Hypothalamus (tissue), 51 donors: ENCODE data around the gene CLRN3.

Source experiments
- DNase-seq, 51 donors: peaks; one replicate each; lab custom pipeline; 2025; lab: John Stamatoyannopoulos, UW

The CLRN3 gene

GRCh38 chr10:127904311-127905000 is 11.7 kb upstream of the CLRN3 start:
- no peak for DNase-seq

- DNase-seq, result no peak
Observed at GRCh38 chr10:127903789-127904188, 11.0 kb upstream of the CLRN3 start.

DNA sequence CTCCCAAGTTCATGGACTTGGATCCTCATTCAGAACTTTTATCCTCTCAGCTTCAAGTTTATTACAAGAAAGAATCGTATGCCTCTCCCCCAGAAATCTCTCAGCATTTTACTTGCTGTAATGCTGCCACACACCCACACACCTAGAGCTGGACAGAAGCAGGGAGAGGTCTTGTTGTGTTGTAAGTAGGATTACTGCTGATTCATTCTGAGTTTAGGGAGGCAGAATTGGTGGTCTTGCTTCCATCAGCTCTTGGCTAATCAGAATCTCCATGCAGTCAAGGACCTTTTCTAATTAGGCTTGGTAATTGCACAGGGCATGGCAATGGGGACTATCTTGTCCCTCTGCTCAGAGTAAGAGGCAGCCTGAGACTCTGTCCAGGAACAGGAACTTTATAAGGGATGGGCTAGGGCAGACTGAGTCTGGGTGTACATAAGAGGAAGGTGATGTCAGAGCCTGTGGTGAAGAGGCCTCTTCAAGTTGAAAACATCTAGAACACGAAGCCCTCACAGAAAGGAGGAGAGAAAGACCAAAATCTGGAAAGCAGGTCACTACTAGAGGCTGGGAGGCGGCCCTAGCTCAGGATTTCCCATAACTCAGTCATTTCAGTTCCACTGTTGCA is 7.1 kb upstream of the CLRN3 start:
- no peak for DNase-seq

DNA sequence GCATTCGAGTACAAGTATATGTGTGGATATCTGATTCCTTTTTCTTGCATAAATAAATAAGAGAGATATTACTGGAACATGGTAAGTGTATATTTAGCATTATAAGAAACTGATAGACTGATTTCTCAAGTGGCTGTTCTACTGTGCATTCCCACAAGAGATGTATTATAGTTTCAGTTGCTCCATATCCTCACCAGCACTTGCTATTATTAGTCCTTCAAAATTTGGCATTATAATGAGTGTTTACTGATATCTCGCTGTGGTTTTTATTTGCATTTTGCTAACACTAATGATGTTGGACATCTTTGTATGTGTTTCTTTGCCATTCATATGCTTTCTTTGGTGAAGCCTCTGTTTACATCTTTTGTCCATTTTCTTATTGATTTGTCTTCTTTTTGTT is 4.4 kb upstream of the CLRN3 start:
- no peak for DNase-seq

DNA sequence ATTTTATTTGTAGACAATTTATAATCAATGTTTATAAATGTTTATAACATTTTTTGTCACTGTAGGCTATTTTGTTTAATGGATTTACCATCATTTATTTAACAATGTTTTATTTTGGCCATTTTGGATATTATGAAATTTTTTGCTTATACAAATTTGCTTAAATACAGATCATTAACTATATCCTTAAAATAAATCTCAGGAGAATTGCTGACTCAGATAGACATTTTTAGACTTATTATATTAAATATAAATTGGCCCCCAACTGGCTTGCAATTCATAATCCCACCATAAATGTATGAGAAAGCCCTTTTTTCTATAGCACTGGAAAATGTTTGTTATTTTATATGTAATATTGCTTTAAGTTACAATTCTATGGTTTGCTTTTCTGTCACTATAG is 3.8 kb upstream of the CLRN3 start:
- DNase-seq, result no peak

- no peak for DNase-seq
Observed at GRCh38 chr10:127894146-127894545, 1.4 kb upstream of the CLRN3 start.

DNA sequence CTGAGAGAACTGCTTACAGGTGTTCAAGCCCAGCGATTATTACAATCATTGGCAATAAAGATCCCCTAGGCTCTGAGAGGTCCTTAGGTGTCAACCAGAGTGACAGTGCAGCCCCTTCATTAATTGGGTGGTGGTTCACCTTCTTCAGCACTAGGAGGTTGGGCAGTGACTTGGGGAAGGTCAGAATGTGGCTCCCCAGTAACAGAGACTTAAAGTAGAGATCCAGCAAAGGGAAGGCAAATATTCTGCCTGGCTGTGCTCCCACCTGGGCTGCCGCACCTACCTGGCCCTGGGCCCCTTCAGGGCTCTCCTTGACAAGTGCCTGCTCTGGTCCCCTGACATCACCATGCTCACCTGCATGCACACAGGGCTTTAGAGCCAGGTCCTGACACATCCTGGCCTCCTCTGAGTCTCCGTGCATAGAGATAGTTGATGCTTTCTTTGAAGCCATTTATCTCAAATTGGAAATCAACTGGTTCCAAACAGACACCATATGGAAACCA is 1.9 kb downstream of the CLRN3 start:
- no peak for DNase-seq

DNA sequence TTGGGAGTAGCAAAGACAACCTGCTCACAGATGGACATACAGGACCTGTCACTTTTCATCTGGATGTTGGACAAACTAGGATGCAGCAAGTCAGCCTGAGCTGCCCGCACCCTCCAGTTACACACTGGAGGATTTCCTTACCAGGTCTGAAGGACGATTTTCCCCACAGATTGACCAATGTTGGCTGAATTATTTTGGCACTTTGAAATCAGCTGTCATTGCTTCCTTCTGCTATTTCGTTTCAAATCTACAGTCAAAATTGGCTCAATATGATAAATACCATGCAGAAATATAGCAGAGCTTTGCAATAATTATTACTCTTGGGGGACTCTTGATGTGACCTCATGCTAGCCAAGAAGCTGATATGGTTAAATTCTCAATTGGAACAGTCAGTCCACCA is 2.5 kb downstream of the CLRN3 start:
- no peak for DNase-seq

DNA sequence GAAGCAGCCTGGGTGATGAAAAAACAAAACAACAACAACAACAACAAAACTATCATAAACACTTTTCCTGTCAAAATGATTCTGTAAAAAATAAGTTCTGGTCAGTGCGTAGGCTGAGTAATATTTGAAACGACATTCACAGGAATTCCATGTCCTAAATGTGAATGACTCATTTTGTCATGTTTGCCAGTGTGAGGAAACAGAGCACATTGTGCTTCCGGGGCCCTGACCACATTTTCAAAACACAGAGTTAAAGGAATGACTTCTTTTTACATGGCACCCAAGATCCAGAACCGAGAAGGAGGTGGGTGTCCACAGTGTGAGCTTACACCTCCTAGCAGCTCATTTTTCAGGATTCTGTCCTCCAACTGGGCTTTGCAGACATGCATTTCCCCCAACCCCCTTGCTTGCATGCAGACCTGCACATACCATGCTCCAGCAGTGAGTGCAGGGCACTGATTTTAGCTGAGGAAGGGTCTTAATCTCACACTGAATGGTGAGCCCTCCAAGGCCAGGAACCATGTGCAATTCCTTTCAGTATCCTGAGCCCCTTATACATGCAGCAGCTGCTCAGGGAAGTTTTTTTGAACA is 3.0 kb downstream of the CLRN3 start:
- no peak for DNase-seq

GRCh38 chr10:127888521-127889312 is 4.0 kb downstream of the CLRN3 start:
- DNase-seq, result no peak

GRCh38 chr10:127887541-127888415 is 5.0 kb downstream of the CLRN3 start:
- DNase-seq, result no peak

DNA sequence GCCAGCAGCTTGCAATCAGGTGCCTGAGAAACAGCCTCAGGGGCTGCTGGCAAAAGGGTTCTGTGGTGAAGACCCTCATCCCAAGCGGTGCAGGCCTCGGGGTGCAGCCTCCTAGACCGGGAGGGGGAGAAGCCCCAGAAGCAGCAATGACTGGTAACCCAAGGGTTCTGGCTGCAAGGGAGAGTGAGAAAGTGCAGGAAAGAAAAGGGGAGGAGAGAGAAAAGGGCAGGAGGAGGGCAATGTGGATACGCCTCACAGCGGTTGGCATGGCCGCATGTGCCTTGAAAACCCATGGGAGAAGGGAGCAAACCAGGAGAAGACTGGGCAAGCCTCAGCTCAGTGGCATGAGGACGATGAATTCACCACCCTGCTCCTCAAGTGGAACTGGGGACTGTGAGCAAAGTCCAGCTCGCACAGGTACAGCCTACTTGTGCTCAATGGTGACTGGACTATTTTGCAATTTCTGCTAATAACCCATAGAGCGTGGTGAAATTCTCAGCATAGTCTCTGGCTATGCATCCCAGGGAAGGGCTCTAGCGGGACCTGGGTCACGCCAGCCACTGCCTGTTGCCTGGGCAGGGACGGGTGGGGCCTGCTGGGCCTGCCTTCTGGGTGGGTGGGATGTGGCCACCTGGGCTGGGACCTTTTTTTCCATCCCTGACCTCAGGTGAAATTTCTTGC is 6.2 kb downstream of the CLRN3 start:
- DNase-seq, result no peak

DNA sequence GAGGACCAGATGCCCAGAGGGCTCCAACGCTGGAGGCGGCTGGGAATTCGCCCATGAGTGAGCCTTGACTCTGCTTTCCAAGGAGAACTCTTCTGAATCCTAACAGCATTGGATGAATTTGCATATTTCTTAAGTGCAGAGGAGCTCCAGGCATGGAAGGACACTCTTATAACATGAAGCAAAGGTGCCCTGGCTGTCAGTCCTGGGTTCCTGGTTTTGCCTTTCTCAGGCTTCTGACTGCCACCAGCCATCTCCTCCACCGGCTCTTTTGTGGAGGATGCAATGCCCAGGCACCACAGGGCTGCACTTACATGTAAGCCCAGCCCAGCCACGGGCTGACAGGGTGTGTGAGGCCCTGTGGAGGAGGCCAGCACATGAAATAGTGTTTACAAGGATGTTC is 8.2 kb downstream of the CLRN3 start:
- no peak for DNase-seq

DNA sequence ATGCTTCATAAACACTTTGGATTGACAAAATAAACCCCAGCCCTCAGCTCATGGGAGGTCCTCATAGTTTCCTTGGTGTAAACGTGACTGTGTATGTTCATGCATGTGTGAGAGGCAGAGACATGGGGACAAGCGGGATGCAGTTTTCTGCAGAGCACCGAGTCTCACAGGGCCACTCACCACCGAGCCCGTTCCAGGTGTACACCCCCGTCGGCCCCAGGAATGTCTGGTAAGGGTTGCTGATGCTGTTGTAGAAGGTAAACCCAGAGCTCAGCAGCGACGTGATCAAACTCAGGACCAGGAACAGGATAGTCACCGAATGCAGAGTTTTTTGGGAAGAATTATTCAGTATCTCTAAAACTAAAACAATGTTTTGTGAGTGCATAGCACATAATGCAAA is 9.2 kb downstream of the CLRN3 start:
- no peak for DNase-seq

DNA sequence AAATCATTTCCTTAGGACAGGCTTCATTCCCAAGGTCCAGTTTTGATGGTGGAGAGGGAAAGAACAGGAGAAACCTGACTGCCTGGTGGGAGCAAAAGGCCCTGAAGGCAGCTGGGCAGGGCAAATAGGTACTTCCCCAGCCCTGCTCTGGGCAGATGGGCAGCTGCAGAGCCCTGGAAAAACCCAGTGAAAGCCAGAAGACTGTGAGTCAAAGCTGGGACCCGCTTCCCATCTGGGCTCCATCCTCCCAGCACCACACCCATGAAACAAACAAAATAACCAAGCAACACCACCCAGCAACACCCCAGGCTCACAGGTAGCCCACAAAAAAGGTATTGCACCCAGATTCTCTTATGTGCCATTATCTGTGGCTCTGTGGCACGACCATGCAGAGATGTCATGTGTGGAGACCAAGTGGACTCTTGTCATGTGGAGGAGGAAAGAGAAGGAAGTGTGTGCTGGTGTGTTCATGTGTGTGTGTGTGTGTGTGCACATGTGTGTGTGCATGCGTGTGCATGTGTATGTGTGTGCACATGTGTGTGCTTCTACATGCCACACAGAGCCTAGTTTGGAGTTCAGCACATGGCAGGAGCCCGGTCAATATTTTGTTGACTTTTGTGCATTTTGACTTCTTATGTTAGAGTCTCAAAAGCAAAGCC is 9.8 kb downstream of the CLRN3 start:
- DNase-seq, result no peak

GRCh38 chr10:127882391-127882790 is 10.3 kb downstream of the CLRN3 start:
- no peak for DNase-seq

GRCh38 chr10:127881262-127881661 is 11.5 kb downstream of the CLRN3 start:
- no peak for DNase-seq

GRCh38 chr10:127880557-127880956 is 12.2 kb downstream of the CLRN3 start:
- DNase-seq, result peak in 11 of 51 donors; percentile 10 to 30 (median 22)

DNA sequence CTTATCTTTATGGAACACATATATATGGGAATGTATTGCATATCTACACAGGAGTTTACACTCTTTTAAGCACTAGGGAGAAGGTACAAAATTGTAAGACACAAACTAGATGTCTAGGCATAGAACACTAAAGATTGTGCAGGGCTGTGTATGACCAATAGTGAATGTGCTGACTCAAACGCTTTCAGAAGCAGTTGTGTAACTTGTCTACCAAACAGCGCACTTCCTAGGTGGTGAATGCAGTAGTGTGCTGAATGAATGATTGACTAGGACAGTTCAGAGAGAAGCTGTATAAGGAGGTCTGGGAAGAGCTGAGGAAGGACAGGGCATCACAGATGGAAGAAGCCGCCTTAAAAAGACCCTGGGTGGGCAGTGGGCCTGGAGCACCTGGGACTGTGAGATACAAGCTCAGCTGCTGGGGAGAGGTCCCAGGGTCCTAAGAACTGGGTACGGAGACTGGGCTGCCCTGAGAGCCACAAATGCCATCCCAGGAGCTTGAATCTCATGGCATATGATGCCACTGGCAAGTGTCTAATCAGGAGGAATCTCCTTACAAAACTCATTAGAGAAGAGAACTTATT is 14.2 kb downstream of the CLRN3 start:
- no peak for DNase-seq
